NCI-H748 treated with DMSO at 0.1 percent for 48 hours (cell line): Measurements from ENCODE around the gene RERE.
"Not testable (repeated sequence)": the region's sequence is repeated elsewhere in the genome, so short reads cannot be mapped to it uniquely, and the experiment has no call there.

Source experiments
- DNase-seq: peaks from one replicate; lab custom pipeline; 2025; lab: John Stamatoyannopoulos, UW

Gene RERE

DNA sequence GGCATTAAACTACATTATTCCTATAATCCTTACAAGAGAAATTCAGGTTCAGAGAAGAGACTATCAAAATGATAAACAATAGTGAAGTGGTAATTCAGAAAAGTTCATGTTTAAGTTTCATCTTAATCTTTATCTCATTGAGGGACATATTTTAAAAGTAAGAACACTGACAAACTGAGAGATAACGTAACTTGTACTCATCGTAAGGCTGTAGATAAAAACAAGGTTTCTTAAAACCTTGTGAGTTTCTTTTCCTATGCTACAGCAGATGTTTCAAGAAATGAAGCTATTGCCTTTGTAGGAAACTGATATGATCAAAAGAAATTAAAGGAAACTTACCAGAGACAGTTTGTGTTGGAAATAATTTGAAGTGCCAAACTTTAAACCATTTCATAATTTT is 65.0 kb downstream of the RERE start:
- no peak for DNase-seq

DNA sequence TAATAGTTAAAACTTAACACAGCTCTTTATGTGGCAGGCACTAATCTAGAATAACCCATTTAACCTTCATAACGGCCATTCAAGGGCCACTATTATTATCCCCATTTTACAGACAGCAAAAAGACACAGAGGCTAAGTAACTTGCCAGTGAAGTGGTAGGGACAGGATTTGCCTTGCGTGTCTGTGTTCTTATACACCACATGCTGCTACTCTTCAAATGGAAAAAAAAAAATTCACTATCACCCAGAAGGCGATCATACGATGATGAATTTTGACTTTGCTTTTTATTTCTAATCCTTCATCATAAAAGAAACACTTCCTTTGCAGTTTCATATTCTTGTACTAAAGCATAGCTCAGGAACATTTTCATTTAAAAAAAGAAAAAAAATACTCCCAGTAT is 65.5 kb downstream of the RERE start:
- no peak for DNase-seq

DNA sequence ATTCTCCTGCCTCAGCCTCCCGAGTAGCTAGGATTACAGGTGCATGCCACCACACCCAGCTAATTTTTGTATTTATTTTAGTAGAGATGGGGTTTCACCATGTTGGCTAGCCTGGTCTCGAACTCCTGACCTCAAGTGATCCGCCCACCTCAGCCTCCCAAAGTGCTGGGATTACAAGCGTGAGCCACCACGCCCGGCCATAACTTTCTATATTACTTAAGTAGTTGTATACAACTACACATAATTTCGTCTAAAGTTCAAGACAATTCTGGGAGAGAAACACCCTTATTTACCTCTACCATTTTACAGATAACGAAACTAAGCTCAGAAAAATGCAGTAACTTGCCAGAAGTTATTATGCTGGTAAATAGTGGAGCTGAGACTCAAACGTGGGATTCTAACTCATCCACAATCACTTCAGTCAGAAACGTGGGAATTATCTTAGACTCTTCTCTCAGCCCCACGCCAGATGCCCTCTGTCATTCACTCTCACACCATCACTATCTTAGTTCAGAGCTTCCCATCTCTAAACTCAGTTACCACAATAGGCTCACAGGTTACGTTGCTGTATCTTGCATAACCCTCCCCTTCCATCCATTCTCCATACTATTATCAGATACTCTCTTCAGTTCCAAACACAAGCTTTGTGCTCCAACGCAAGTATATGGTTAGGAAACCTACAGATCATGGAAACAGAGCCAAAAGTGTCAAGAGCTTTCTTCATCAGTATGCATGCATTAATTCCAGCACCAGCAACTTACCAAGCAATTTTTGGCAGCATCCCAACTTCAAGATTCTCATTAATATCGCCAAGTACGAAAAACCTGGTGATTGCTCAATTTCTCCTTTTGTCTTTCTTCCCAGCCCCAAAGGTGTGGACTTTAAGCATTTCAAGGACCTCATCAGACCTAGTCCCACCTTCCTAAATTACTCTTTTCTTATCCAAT is 69.3 kb downstream of the RERE start:
- no peak for DNase-seq

DNA sequence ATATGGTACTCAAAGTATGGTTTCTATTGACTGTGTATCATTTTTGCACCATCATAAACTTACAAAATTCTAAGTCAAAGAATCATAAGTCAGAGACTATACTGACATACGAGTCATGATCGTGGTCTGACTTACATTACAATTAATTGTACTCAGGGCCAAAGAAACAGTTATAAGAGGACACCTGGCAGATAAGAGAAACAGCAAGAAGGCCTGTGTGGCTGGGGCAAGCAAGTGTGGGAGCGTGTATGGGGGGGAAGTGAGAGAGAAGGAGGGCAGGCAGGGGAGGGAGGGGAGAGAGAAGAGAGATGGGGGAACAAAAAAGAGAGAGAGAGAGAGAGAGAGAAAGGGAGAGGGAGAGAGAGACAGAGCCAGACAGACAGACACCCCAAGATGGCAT is 70.9 kb downstream of the RERE start:
- DNase-seq = no peak

DNA sequence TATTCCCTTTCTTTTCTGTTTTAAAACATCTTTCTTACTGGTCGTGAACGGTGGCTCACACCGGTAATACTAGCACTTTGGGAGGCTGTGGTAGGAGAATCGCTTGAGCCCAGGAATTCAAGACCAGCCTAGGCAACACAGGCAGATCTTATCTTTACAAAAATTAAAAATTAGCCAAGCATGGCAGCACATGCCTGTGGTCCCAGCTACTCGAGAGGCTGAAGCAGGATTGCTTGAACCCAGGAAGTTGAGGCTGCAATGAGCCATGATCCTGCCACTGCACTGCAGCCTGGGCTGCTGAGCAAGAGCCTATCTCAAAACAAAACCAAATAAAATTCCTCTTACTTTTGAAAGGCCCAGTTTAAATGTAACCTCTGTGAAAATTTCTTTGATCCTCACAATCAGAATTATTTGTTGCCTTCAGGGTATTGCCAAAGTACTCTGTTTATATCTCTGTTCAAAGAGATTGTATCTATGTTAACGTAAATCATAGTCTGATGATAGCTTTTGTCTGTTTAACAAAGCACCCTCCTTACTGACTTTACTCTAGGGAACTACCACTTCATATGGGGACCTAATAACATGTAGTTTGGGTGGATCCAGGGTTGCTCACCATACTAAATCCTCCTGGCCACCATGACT is 71.6 kb downstream of the RERE start:
- DNase-seq = no peak

DNA sequence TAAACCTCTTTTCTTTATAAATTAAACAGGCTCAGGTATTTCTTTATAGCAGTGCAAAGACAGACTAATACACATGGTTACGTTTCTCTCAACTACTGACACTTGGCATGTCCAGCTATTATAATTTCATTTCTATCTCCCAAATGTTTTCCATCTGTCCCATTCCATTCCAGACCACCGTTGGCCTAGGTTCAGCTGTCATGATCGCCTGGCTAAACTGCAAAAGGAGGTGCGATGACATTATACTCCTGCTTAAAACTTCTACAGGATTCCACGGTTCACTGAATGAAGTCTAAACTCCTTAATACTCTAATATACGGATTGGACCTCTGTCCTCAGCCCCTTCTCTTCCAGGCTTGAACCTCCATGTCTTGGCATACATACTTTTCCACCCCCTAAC is 72.1 kb downstream of the RERE start:
- DNase-seq = no peak

DNA sequence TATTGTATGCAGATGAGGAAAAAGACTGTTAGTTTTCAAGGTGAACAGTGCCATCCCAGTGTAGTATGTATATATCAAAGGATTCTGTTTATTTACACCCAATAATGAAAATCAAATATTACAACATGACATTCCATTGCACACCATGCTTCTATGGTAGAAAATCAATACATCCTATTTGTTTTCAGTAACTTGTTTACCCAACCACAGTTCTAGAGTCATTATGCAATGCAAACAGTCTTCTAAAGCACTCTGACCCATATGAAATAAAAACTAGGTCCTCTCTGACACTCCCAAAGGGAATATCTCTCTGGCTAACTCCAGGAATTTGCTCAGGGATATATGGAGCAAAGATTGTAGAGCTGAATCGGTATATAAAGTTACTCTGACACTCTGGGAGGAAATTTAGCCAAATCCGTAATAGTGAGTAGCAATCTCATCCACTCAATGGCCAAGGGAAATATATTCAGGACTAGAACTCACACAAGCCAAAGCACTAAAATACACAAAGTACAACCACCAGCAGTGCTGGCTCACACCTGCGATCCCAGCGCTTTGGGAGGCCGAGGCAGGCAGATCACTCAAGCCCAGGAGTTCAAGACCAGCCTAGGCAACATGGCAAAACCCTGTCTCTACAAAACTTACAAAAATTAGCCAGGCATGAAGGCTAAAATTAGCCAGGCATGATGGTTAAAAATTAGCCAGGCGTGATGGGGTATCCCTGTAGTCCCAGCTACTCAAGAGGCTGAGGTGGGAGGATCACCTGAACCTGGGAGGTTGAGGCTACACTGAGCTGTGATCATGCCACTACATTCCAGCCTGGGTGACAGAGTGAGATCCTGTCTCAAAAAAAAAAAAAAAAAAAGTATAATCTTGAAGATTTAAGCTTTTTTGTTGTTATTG is 75.2 kb downstream of the RERE start:
- DNase-seq = no peak

DNA sequence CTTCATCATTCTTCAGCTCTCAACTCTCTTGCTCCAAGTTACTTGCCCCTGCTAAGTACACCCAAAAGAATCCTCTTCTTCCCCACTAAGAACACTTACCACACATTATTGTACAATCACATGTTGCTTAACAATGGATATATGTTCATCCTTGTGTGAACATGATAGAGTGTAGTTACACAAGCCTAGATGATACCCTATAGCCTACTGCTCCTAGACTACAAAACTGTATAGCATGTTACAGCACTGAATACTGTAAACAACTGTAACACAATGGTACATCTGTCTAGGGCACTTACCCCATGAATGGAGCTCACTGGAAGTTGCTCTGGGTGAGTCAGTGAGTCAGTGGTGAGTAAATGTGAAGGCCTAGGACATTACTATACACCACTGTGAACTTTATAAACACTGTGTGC is 77.4 kb downstream of the RERE start:
- no peak for DNase-seq

DNA sequence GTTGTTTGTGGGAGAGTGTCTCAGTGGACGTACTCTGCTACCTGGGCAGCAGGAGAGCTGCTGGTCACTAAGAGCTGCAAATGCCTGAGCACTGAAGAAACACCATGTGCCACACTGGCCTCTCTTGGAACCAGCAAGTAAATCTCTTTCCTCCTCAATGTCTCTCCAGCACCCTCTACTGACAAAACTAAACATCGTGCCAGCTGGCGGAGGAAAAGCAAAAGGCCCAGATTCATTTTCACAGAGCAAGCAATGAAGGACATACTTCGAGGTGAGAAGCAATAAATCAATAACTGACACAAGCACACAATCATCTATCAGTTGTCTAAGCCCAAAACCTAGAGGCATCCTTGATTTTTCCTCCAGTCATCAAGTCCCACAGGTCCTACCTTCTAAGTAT is 78.1 kb downstream of the RERE start:
- no peak for DNase-seq

DNA sequence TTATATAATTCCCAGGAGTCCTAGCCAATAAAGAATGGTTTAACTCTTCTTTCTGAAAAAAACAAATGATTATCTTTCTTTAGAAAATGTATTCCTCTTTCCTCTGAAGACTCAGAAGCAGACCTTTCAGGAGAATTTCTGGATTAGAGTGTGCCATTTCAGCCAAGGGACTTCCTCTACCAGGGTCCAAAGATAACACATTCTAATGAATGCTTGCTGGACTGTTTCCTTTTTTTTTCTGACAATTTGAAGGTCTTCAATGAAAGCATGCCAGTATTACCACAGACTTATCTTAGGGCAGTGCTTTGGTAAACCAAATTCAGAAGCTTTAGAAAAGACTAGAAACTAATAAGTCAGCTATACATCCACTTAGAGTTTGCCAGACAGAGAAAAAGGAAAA is 80.5 kb downstream of the RERE start:
- DNase-seq = no peak

DNA sequence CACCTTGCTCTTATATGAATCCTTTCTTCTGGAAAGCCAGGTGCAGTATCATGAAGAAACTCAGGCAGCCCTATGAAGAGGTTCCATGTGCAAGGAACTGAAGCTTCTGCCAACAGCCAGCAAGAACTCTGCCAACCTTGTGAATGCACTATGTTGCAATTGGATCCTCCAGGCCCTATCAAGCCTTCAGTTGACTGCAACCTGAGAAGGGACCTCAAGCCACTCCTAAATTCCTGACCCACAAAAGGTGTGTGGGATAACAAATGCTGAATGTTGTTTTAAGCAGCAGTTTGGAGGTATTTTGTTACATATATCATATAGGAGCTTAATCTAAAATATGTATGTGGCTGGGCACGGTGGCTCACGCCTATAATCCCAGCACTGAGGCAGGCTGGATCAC is 84.0 kb downstream of the RERE start:
- no peak for DNase-seq

DNA sequence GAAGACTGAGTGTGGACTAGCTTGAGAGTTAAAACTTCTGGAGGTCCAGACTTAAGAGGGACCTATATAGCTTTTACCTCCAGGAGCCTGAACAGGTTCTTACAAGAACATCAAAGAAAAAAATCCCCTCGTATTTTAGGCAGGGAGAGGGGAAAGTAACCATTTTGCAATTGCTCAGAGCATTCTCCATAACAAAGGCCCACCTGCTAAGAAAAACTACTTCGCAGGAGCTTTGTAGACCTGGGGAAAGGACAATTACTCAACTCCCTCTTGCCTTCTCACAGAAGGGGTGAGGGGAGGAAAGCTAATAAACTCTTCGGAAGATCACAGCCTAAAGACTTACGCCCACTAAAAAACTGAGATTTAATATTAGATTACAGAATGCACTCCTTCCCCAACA is 86.3 kb downstream of the RERE start:
- no peak for DNase-seq

DNA sequence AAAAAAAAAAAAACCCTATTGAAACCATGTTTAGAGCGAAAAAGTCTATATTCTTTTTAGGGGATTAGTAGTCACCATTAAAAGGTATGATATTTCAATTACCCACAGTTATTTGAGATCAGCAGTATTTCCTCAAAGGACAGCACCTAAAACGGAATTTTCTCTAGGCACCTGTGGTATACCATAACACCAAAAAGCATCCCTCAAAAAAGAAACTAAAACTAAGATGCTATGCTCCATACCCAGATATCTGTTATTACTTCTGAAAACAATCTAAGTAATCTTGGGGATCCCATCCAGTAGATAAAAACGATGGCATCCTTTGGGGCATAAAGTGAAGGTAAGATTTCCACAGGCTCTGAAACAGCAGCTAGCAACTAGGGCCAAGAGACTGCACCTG is 89.0 kb downstream of the RERE start:
- no peak for DNase-seq

DNA sequence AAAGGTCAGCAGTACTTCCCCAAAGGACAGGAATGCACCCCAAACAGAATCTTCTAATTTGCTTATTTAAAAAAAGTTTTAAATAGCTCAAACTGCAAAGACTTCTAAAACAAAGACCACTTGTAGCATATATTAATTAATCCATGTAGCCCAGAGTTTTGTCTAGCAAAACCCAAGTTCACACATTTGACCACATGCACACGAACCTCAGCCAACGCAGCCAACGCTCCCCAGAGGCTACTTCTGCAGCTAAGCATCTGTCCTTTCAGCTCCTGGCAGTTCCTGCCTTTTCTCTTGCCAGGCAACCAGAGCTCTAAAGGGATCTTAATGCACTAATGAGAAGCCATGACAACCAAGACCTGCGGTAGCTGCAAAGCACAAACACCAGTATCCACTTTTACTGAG is 89.6 kb downstream of the RERE start:
- DNase-seq = no peak

DNA sequence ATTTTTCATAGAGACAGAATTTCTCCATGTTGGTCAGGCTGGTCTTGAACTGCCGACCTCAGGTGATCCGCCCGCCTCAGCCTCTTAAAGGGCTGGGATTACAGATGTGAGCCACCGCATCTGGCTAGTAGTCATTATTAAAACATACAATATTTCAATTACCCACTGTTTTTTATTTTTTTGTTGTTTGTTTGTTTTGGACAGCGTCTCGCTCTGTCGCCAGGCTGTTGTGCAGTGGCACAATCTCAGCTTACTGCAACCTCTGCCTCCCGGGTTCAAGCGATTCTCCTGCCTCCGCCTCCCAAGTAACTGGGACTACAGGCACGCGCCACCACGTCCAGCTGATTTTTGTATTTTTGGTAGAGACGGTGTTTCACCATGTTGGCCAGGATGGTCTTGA is 90.1 kb downstream of the RERE start:
- DNase-seq = not testable (repeated sequence)

DNA sequence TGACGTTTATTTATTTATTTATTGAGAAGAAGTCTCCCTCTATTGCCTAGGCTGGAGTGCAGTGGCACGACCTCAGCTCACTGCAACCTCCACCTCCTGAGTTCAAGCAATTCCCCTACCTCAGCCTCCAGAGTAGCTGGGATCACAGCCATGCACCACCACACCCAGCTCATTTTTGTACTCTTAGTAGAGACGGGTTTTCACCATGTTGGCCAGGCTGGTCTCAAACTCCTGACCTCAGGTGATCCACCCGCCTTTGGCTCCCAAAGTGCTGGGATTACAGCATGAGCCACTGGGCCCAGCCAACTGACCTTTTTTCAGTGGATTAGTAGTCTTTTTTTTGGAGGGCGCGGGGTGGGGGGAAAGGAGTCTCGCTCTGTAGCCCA is 90.6 kb downstream of the RERE start:
- not testable (repeated sequence) for DNase-seq

DNA sequence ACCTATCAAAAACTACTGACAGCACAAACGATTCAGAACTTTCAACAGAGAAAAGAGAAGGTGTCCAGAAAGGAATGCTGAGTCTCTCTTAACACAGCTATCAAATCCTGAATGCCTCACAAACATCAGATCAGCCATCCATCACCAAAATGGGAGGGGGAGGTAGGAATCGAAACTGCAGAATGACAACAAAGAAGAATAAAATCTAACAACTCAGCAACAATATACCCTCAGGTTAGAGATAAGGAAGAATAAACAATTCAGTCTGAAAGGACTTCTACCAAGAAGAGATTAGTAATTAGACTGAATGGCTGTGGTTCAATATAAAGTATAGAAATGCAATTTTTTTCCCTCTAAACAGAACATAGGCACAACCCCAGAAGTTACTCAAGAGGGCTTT is 94.4 kb downstream of the RERE start:
- no peak for DNase-seq

DNA sequence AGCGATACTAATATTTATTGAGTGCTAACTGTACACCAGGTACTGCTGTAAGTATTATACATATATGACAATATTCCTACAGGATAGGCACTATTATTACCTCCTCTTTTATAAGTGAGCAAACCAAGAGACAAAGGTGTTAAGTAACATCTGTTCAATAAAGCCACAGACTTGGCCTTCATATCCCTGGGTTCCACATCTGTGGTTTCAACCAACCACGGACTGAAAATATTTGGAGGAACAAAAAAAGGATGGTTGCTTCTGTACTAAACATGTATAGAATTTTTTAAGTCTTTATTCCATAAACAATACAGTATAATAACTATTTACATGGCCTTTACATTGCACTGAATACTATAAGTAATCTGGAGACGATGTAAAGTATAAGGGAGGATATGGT is 95.1 kb downstream of the RERE start:
- DNase-seq = no peak

DNA sequence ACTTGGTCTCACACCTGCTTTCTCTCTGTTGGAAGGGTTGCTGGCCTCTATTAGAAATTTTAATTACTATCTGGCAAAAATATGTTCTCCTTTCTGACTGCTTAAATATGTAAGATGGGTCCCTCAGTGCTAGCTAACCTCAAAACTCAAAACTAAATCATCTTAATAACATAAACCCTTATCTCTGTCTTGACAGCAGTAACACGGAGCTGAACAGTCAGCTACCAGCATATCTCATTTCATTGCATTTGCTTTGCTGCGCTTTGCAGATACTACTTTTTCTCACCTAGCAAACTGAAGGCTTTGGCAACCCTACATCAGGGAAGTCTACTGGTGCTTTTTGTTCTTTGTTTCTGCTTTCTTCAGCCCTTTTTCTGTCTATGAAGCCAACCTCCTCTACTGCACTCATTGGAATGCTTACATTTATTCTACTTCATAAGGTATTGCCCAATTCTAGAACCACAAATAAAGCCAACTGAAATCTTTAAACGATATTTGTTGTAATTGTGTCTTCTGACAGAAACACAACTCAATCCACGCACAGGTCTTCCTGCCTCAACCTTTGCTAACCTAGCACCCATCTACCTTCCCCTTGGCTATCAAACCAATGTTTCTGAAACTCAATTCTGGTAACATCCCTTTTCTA is 95.6 kb downstream of the RERE start:
- DNase-seq = no peak

DNA sequence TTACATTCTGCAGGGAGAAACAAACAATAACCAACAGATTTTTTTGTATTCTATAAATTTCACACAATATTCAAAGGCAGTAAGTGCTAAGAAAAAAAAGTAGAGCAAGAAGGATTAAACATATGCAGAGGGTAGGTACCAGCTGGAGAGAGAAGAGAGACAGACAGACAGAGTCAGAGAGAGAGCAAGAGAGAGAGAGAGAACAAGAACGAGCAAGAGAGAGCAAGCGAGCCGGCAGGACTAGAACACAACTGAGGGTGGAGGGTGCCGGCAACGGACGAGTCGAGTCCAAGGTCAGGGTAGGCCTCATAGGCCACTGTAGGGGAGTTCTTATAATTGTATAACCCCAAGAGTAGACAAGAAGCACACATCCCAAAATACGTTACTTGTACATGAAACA is 97.1 kb downstream of the RERE start:
- DNase-seq = no peak

DNA sequence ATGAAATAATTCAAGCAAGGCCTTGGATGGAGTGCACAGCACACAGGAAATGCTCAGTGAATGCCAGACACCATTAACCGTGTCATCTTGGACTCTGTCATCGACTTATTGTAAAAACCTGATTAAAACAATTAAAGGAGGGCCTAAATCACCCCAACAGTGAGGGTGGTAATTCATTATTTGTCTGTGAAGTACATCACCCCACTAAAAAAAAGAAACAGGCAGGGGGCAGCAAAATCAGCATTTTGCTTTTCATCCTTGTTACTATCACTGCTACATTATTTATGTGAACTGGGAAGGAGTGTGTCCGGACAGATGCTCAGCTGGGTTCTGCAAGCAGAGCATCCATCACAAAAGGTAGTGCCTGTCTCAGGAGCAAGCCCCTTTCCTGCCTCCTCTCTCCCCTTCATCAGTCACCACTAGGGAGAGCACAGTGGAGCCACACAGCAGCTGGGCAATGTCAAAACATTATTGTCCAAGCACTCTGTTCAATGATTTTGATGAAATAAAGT is 98.5 kb downstream of the RERE start:
- no peak for DNase-seq

DNA sequence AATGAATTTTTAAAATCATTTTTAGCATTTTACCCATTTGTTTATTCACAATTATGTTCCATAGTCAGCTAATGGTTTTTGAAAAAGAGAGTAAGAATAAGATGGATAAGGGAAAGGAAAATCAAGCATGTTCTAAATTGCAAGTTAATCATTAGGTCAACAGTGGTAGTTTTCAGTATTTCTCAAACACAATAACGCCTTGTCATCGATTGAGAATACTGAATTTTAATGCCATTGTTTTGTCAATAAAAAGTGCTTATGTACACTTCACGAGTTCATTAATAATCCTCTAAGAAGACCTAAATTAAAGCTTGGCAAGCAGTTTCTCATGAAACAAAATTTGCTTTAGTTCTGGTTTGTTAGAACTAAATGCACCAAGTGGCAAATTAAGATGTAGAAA is 100.3 kb downstream of the RERE start:
- no peak for DNase-seq
